COR-L47 (cell line): ENCODE data around the gene BTBD9.

ENCODE experiments used
- DNase-seq: peaks from one replicate; lab custom pipeline; 2025; lab: John Stamatoyannopoulos, UW

Gene BTBD9

GRCh38 chr6:38284802-38285394, 354.8 kb downstream of the BTBD9 start:
- no peak for DNase-seq

- DNase-seq: no peak
Observed at GRCh38 chr6:38283734-38284362, 355.9 kb downstream of the BTBD9 start.

- no peak for DNase-seq
Observed at GRCh38 chr6:38282911-38283310, 356.8 kb downstream of the BTBD9 start.

GRCh38 chr6:38281126-38281525, 358.6 kb downstream of the BTBD9 start:
- DNase-seq: no peak

- DNase-seq: no peak
Observed at GRCh38 chr6:38279963-38280588, 359.7 kb downstream of the BTBD9 start.

GRCh38 chr6:38279423-38279822, 360.3 kb downstream of the BTBD9 start:
- no peak for DNase-seq

GRCh38 chr6:38273325-38273724, 366.4 kb downstream of the BTBD9 start:
- no peak for DNase-seq

- no peak for DNase-seq
Observed at GRCh38 chr6:38272222-38272621, 367.5 kb downstream of the BTBD9 start.

GRCh38 chr6:38271081-38271480, 368.6 kb downstream of the BTBD9 start:
- DNase-seq: no peak

- no peak for DNase-seq
Observed at GRCh38 chr6:38270367-38270766, 369.4 kb downstream of the BTBD9 start.

GRCh38 chr6:38269461-38270172, 370.1 kb downstream of the BTBD9 start:
- DNase-seq: no peak

GRCh38 chr6:38268342-38268741, 371.4 kb downstream of the BTBD9 start:
- DNase-seq: no peak

GRCh38 chr6:38266921-38267354, 372.8 kb downstream of the BTBD9 start:
- no peak for DNase-seq

GRCh38 chr6:38264605-38265004, 375.1 kb downstream of the BTBD9 start:
- DNase-seq: no peak

- no peak for DNase-seq
Observed at GRCh38 chr6:38262609-38263008, 377.1 kb downstream of the BTBD9 start.

- no peak for DNase-seq
Observed at GRCh38 chr6:38262026-38262425, 377.7 kb downstream of the BTBD9 start.

GRCh38 chr6:38261626-38262025, 378.1 kb downstream of the BTBD9 start:
- DNase-seq: no peak

- no peak for DNase-seq
Observed at GRCh38 chr6:38259736-38260135, 380.0 kb downstream of the BTBD9 start.

GRCh38 chr6:38248500-38249234, 391.1 kb downstream of the BTBD9 start:
- DNase-seq: no peak

- DNase-seq: no peak
Observed at GRCh38 chr6:38245295-38245694, 394.4 kb downstream of the BTBD9 start.

GRCh38 chr6:38244869-38245268, 394.9 kb downstream of the BTBD9 start:
- no peak for DNase-seq

GRCh38 chr6:38241200-38241871, 398.4 kb downstream of the BTBD9 start:
- no peak for DNase-seq
